ENCODE data around the gene GPX2.

- TF ChIP-seq KLF8 (tag by site-specific recombination; IDR thresholded peaks at IDR 0.05) (no peak), CTCF (tag by site-specific recombination; IDR thresholded peaks at IDR 0.05) (no peak), ZNF600 (tag by site-specific recombination; IDR thresholded peaks at IDR 0.05) (no peak), ZNF544 (tag by site-specific recombination; IDR thresholded peaks at IDR 0.05) (no peak), ZIC2 (tag by site-specific recombination; IDR thresholded peaks at IDR 0.05) (no peak), PBX3 (CRISPR knock-in tag; IDR thresholded peaks at IDR 0.05) (no peak), ZNF350 (tag by site-specific recombination; IDR thresholded peaks at IDR 0.05) (no peak)
Observed at GRCh38 chr14:64926398-64926995, 16.0 kb downstream of the GPX2 start.

Measured in HEK293 (cell line).